Smooth muscle cell of the umbilical artery (primary cell): ENCODE measurements around the gene SERTAD2. TPM values are rescaled to one million over a fixed set of nuclear protein-coding genes. Genes with fewer than 3 reads are reported as not detected.

Experiments
- total RNA-seq: library from RNA; depleted of rRNA; stranded (reverse); fragments of >200 nt; gene quantifications from 2 replicates; pipeline ENCODE4 v1.2.3, GENCODE V29; 2014

The SERTAD2 gene, protein sequence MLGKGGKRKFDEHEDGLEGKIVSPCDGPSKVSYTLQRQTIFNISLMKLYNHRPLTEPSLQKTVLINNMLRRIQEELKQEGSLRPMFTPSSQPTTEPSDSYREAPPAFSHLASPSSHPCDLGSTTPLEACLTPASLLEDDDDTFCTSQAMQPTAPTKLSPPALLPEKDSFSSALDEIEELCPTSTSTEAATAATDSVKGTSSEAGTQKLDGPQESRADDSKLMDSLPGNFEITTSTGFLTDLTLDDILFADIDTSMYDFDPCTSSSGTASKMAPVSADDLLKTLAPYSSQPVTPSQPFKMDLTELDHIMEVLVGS
- total RNA-seq, result 9.8 and 20.7 TPM in 2 replicates

DNA sequence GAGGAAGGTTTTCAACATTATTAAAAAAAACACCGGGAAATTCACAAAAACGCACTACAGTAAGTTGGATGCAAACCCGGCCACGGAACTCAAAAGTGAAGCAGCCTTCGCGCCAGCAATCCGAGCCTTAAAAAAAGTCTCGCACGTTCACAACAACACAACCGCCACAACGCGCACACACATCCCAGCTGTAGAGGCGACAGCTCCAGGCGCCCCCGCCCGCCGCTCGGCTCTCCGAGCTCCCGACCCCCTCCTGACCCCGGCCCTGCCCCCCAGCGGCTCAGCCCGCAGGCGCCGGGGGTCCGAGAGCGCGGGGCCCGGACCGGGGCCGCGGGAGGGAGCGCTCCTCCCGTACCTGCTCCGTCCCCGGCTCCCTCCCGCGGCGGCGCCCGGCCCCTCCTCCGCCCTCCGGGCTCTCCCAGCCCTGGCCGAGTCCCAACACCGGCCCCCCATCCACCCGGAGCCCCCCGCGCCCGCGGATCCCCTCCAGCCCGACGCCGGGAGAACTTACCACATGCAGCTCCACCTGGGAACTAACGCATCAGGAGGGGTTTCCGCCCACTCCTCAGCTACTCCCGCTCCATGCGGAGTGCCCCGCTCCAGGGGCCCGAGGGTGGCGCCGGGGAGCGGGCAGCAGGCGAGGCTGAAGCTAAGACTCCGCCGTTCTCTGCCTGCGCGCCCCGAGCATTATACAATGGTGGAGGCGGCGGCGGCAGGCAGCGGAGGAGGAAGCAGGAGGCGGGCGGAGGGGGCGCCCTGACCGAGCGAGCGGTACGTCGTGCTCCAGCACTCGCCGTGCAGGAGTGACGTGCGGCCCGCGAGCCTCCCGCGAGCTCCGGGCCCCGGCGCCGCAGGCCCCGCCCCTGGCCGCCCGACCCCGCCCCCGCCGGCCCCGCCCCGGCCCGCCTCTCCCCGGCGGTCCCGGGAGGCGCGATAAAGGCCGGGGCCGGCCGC is at the start of gene SERTAD2:
SERTAD2 (minus strand) TSS at position 805 of the 954 bp plus-strand sequence. CDS start 17,042 bp downstream, outside the sequence.

Other genes starting within 250 kb of the SERTAD2 start
- 3.1 and 4.8 TPM in 2 replicates for gene LGALSL, start 199.8 kb downstream of the SERTAD2 start, total RNA-seq
- gene AFTPH, start 129.6 kb downstream of the SERTAD2 start, total RNA-seq, result 34.4 and 35.6 TPM in 2 replicates